Mucosa of rectum (tissue), 2 donors: ENCODE results near the gene C2CD2.

Experiments
- H3K27ac ChIP-seq, 2 donors: one replicate each; pipeline ENCODE4 v1.7.0; 2013; ENCODE audit warnings: inconsistent platforms in 2 of 2, low read depth in 2 of 2, low read length in 2 of 2
- H3K27me3 ChIP-seq, 2 donors: one replicate each; pipeline ENCODE4 v1.7.0; 2013; ENCODE audit warnings: low read length in 2 of 2; ENCODE audit not compliant: control insufficient read depth in 2 of 2, insufficient read depth in 2 of 2
- H3K36me3 ChIP-seq, 2 donors: one replicate each; pipeline ENCODE4 v1.7.0; 2013; ENCODE audit warnings: low read length in 2 of 2; ENCODE audit not compliant: control insufficient read depth in 2 of 2, insufficient read depth in 2 of 2
- H3K4me1 ChIP-seq, 2 donors: one replicate each; pipeline ENCODE4 v1.7.0; 2013; ENCODE audit warnings: low read length in 2 of 2, mild to moderate bottlenecking in 1 of 2; ENCODE audit not compliant: control insufficient read depth in 2 of 2, insufficient read depth in 2 of 2
- H3K4me3 ChIP-seq, 2 donors: one replicate each; pipeline ENCODE4 v1.7.0; 2013; ENCODE audit warnings: low read length in 2 of 2
- H3K9ac ChIP-seq, 2 donors: one replicate each; pipeline ENCODE4 v1.7.0; 2013; ENCODE audit warnings: low read length in 2 of 2, low read depth in 1 of 2, mild to moderate bottlenecking in 1 of 2
- H3K9me3 ChIP-seq, 2 donors: one replicate each; pipeline ENCODE4 v1.7.0; 2013; ENCODE audit warnings: low read length in 2 of 2; ENCODE audit not compliant: control insufficient read depth in 2 of 2
- donor health status: healthy.
- donor health status: Normal muscosa, but diverticular disease.

Gene C2CD2

GRCh38 chr21:41839387-41840000 lies 114.3 kb downstream of the C2CD2 start:
- Histone ChIP-seq H3K36me3 (peaks cover 19 to 23% of the 10 kb centered on the region in 2 donors), H3K27me3 (no peaks in the 10 kb centered on the region), H3K9ac (no peak overlapping the region), H3K4me1 (no peaks in the 10 kb centered on the region), H3K9me3 (peaks cover 0 to 5% of the 10 kb centered on the region in 2 donors), H3K4me3 (no peak overlapping the region), H3K27ac (no peak overlapping the region)

- Histone ChIP-seq H3K9ac (no peak overlapping the region), H3K9me3 (peaks cover 0 to 5% of the 10 kb centered on the region in 2 donors), H3K36me3 (peaks cover 19 to 24% of the 10 kb centered on the region in 2 donors), H3K4me1 (no peaks in the 10 kb centered on the region), H3K27me3 (no peaks in the 10 kb centered on the region), H3K27ac (no peak overlapping the region), H3K4me3 (no peak overlapping the region)
Measured at GRCh38 chr21:41837756-41838297, 116.0 kb downstream of the C2CD2 start.

- peaks cover 0 to 5% of the 10 kb centered on the region in 2 donors for H3K9me3 ChIP-seq
- no peak overlapping the region for H3K9ac ChIP-seq
- H3K4me3 ChIP-seq, result no peak overlapping the region
- H3K27me3 ChIP-seq, result no peaks in the 10 kb centered on the region
- no peak overlapping the region for H3K27ac ChIP-seq
- H3K4me1 ChIP-seq, result no peaks in the 10 kb centered on the region
- peaks cover 19 to 28% of the 10 kb centered on the region in 2 donors for H3K36me3 ChIP-seq
Measured at GRCh38 chr21:41836166-41837015, 117.4 kb downstream of the C2CD2 start.

GRCh38 chr21:41835711-41836154 lies 118.1 kb downstream of the C2CD2 start:
- H3K4me1 ChIP-seq, result no peaks in the 10 kb centered on the region
- no peaks in the 10 kb centered on the region for H3K27me3 ChIP-seq
- no peaks in the 10 kb centered on the region for H3K9me3 ChIP-seq
- no peak overlapping the region for H3K9ac ChIP-seq
- H3K4me3 ChIP-seq, result no peak overlapping the region
- no peak overlapping the region for H3K27ac ChIP-seq
- peaks cover 19 to 28% of the 10 kb centered on the region in 2 donors for H3K36me3 ChIP-seq
